Measurements from ENCODE around the gene TPSD1.
"Not testable (repeated sequence)": the region's sequence is repeated elsewhere in the genome, so short reads cannot be mapped to it uniquely, and the experiment has no call there.

The TPSD1 gene

DNA sequence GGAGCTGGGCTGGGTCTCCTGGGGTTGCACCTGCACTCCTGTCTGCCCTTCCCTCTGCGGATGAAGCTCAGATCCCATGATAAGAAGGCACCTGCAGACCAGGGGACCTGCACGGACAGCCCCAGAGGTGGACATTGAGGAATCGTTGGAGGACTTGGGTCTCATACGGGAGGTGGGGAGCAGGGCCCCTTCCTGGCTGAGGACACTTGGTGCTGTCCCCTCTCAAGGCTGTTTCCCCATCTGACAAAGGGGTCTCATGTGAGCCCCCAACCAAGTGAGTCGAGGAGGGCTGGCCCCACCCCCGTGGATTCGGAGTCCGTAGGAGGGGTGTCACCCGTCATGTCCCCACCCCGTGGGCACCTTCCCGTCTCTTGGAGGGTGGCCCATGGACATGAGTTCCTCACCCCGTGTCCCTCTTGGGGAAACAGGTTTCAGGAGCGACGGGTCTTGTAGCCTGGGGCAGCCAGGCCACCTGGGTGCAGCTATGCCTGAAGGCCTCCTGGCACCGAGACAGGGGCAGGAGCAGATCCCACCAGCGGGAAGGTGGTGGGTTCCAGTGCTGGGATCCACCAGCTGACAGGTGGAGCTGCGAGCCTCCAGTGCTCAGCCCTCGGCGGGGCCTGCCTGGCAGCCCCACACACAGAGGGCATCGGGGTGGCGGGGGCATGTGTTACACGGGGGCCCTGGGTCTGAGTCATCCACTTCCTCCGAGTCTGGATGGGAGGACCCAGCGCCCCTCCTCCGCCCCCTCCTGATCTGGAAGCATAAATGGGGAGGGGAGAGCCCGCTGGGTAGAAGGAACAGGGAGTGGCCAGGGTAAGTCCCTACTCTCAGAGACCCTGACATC, at the start of gene TPSD1:
TSS of gene TPSD1 (plus strand) at position 794 of the 847 bp plus-strand sequence. CDS start 212 bp downstream, outside the sequence.
- DNase-seq = not testable (repeated sequence)

DNA sequence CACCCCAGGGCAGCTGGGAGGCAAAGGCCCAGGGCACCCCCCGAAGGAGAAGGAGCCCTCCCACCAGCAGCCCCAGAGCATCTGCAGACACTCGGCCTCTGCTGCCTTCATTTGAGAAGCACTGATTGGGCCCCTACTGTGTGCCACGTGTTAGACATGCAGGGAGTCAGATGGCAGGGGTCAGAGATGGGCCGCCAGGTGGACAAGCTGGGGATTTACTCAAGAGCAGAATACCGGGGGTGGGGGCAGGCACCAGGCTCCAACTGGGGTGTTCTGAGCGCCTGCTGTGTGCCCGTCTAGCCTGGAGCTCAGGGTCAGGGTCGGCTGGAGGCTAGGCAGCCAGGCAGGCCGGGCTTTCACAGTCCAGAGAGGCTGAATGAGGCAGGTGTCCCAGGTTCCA, 49.5 kb upstream of the TPSD1 start:
- no peak for DNase-seq

DNA sequence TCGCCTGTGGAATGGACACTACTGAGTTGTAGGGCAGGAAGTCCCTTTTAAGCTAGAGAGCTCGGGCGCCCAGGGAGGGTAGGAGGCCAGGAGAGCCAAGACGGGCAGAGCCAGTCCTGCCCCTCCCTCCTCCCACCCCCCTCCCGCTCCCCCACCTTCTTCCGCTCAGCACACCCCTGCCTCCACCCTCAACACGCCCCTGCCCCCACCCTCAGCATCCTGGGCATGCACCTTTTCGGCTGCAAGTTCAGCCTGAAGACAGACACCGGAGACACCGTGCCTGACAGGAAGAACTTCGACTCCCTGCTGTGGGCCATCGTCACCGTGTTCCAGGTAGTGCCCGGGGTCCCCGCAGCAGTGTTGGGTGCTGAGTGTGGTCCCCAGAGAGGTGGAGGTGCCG, 49.1 kb upstream of the TPSD1 start:
- DNase-seq = no peak

DNA sequence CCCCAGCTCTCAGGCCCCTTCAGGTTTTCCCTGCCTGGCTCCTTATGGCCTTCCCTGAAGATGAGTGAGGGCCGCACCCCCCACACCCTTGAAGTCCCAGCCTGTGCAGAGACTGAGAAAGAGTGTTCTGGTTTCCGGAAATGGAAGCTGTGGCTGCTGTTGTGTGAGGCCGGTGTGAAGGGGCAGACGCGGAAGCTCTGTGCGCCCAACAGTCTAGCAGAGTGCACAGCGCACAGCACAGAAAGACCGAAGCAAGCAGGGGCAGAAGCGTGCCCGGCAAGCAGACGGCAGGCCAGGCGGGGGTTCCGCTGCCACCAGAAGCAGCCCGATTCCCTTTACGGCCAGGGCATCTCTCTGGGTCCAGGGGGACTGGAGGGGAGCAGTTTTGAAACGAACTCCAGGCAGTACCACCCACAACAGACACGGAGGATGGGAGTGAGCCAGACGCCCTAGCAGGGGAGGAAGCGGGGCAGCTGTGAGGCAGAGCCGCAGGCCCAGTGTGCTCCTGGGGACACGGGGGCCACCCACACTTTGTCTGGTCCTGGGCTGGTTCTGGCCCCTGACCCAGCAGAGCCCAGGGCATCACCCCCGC, 47.5 kb upstream of the TPSD1 start:
- DNase-seq = no peak

DNA sequence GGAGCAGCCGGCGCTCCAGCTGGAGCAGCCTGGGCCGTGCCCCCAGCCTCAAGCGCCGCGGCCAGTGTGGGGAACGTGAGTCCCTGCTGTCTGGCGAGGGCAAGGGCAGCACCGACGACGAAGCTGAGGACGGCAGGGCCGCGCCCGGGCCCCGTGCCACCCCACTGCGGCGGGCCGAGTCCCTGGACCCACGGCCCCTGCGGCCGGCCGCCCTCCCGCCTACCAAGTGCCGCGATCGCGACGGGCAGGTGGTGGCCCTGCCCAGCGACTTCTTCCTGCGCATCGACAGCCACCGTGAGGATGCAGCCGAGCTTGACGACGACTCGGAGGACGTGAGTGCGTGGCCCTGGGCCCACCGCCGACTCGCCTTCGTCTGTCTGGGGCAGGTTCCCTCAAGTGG, 46.8 kb upstream of the TPSD1 start:
- no peak for DNase-seq

DNA sequence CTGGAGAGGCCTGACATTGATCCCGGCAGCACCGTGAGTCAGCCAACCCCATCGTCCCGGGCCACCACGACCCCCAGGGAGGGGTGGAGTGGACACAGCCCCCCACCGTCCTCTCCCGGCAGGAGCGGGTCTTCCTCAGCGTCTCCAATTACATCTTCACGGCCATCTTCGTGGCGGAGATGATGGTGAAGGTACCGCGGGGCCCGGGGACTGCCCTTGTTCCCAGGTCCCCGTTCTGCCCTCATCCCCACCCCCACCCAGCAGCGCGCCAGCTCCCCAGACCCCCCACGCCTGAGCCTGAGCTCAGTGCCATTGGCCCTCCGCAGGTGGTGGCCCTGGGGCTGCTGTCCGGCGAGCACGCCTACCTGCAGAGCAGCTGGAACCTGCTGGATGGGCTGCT, 45.4 kb upstream of the TPSD1 start:
- DNase-seq = no peak

DNA sequence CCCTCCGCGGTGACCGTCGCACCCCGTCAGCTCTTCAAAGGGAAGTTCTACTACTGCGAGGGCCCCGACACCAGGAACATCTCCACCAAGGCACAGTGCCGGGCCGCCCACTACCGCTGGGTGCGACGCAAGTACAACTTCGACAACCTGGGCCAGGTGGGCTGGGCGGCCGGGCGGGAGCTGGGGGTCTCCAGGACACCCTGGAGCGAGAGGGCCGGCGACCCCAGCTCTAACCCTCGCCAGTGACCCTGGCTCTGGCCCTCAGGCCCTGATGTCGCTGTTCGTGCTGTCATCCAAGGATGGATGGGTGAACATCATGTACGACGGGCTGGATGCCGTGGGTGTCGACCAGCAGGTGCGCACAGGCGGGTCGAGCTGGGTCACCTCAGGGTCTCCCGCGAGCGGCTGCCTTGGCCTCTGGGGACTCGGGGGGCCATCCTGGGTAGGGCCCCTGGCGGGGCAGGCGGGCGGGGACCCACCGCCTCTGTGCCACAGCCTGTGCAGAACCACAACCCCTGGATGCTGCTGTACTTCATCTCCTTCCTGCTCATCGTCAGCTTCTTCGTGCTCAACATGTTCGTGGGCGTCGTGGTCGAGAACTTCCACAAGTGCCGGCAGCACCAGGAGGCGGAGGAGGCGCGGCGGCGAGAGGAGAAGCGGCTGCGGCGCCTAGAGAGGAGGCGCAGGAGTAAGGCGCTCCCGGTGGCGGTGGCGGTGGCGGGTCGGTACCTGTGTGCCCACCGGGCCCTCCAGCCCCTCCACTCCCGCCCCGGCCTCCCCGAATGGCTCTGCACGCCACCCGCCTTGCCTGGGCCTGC, 44.2 kb upstream of the TPSD1 start:
- DNase-seq = no peak

DNA sequence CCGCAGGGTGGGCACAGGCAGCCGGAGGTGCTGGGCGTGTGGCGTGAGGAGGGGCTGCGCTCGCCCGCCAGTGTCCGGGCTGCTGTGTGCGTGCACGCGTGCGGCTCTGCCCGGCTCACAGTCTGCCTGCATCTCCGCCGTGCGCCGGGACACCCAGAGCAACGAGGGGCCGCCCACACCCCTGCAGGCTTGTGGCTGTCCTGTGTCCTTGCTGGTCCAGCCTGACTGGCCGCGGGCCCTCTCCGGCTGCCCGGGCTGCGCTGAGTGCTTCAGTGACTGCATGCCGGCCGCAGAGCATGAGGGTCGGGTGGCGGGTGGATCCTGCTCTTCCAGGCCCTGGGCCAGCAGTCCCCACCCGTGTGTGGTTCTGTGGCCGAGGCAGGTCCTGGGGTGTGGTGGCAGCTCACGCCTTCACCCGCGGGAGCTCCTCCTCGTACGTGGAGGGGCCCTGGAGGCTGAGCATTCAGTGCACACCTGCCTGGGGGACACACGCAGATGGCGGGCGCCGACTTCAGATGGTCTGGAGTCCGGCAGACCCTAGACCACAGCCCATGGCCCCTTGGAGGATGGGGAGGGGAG, 43.2 kb upstream of the TPSD1 start:
- no peak for DNase-seq

DNA sequence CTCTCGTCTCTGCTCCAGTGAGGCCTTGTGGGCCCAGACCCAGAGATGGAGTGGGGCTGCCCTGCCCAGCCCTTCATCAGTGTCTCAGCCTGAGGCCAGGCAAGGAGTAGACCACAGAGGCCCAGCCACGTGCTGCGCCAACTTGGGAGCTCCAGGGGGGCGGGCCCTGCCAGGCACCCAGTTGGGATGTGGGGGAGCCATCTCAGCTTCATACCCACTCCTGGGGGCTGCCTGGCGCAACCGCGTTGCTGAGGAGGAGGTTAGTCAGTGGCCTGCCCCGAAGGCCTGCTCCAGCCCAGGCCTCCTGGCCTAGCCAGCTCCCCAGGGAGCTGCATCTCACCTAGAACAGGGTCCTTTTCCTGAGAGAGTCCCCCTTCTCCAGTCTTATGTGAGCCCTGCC, 42.6 kb upstream of the TPSD1 start:
- DNase-seq = no peak

DNA sequence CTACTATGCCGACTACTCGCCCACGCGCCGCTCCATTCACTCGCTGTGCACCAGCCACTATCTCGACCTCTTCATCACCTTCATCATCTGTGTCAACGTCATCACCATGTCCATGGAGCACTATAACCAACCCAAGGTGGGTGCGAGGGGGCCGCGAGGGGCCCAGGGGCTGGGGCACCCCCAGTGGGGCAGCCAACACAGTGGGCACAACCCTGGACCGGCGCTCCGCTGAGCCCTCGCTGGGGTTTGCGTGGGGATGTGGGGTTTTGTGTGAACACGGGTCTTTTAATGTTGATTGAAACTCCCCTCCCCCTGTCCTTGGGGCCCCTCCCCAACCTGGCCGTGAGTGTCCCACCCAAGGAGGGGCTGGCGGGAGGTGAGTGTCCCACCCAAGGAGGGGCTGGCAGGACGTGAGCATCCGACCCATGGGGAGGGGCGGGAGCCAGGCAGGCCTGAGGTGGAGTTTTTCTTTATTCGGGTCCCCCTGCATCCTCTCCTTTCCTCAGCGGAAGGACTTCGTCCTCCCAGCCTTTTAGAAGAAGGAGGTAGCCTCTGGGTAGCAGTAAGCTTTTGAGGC, 42.0 kb upstream of the TPSD1 start:
- no peak for DNase-seq

DNA sequence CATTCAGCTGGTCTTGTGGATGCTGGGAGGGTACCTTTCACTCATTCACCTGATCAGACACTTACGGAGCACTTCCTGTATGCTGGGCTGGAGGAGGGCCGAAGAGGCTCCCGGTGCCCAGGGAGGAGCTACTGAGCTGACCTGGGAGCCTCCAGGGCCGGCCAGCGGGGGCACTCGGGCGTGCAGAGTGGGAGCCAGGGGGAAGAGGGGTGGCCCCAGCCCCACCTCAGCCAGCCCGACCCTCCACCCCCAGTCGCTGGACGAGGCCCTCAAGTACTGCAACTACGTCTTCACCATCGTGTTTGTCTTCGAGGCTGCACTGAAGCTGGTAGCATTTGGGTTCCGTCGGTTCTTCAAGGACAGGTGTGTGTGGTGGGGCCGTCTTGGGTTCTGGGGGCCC, 41.1 kb upstream of the TPSD1 start:
- DNase-seq = no peak

DNA sequence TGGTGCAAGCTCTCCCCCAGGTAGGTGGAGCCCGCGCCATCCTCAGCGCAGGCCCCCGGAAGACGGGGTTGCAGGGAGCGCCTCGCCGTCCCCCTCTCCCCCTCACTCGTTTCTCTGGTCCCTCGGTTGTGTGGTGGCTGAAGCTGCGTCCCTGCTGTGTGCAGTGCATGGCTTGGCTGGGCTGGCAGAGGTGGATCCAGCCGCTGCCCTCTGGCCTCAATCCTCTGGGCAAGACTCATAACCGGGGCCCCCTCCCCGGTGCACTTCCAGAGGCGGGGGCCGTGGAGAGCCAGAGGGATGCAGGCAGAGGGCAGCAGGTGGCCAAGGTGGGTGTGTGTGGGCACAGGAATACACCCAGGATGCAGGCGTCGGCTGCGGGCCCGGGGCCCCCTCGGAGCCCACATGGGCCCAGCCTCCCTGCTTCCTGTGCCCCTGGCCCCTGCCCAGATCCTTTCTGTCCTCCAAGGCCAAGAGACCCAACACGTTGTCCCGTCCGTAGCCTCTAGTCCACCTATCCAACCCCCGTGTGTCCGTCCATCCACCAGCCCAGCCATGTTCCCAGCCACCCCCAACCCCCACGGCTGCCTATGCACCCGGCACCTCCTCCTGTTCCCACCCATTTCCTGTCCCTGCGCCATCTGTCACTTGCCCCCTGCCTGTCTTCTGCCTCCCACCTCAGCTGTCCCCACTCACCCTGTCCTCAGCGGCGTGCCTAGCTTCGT, 40.1 kb upstream of the TPSD1 start:
- DNase-seq = no peak

DNA sequence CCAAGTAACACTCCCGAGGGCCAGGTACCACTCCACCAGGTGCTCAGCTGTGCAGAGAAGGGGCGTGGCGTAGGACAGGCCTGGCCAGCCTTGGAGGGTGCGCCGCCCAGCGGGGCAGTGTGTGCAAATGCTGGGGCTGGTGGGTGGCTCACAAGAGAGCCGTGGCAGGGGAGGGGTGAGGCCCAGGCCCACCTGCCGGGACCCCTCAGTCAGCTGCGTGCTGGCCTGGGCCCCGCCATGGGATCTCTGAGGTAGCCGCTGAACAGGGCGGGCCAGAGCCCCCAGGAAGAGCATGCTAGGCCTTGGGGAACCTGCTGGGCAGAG, 39.6 kb upstream of the TPSD1 start:
- DNase-seq = no peak

DNA sequence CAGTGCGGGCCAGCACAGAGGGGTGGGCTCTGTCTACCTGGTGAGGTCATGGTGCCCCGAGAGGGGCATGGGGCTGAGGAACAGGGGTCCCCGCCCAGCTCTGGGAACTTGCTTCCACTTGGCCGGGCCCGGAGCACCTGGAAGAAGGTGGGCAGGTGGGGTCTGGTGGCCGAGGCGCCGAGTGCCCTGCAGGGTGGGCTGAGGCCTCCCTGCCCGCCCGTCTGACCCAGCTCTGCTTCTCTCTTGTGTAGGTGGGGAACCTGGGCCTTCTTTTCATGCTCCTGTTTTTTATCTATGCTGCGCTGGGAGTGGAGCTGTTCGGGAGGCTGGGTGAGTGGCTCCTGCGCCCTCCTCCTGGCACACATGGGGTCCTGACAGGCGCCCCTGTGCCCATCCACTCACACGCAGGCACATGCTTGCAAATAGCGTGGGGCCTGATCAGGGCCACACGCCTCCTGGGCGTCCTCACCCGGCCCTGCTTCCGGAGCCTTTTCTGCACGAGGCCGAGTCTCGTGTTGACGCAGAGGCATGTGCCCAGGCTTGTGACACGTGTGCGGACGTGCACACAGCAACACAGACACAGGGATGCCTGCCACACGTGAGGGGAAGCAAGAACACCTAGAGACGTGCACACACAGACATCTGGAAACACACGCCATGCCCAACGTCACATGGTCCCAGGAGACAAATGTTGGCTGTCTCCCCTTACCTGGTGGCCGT, 39.0 kb upstream of the TPSD1 start:
- DNase-seq = no peak

DNA sequence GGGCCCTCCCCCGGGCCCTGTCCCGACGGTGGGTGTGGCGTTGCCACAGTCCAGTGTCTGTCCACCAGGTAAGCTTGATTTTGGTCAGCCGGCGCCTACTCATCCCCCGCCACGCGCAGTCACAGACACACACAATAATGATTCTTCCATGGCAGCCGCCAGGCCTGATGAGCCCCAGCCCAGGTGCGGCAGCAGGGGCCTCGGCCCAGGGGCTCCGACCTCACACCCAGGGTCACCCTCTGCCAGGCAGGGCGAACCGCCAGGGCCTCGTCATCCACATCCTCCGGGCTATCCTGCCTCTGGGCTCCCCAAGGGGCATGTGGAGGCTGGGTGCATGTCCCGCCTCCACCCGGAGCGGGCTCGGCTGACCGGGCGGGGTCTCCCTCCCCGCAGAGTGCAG, 38.3 kb upstream of the TPSD1 start:
- DNase-seq = no peak

DNA sequence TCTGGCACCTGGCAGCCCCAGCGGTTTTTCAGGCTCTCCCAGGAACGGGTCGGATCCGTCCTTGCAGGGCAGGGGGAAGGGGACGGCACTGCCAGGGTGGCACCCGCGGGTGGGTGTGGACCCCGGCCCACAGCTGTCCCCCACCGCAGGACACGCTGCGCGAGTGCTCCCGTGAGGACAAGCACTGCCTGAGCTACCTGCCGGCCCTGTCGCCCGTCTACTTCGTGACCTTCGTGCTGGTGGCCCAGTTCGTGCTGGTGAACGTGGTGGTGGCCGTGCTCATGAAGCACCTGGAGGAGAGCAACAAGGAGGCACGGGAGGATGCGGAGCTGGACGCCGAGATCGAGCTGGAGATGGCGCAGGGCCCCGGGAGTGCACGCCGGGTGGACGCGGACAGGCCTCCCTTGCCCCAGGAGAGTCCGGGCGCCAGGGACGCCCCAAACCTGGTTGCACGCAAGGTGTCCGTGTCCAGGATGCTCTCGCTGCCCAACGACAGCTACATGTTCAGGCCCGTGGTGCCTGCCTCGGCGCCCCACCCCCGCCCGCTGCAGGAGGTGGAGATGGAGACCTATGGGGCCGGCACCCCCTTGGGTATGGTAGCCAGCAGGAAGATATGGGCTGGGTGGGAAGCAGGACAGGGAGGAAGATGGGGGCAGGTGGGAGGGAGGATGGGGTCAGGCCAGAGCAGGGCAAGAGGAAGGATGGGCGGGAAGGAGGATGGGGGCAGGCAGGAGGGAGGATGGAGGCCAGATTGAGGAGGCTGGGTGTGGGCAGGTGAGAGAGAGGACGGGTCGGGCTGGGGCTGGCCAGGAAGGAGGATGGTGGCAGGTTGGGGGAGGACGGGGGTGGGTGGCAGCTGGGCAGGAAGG, 37.6 kb upstream of the TPSD1 start:
- no peak for DNase-seq

DNA sequence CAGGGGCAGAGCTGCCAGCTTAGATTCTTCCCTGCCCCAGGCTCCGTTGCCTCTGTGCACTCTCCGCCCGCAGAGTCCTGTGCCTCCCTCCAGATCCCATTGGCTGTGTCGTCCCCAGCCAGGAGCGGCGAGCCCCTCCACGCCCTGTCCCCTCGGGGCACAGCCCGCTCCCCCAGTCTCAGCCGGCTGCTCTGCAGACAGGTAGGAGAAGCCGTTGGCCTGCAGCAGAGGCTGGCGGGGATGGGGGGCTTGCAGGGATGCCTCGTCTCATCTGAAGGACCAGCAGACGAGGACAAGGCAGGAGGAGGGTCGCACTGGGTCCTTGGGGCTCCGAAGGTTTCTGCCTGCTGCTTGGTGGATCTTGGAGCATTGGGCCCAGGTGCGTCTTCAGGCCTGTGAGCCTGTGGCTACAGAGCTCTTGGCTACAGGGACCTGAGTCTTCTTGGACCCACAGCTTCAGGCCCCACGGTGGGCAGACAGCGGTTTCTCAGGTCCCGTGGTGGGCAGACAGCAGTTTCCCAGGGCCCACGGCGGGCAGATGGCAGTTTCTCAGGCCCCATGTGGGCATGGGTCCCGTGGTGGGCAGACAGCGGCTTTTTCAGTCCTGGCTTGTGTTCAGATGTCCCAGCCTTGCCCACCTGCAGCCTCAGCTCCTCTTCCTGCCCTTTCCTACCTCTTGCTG, 36.8 kb upstream of the TPSD1 start:
- no peak for DNase-seq

DNA sequence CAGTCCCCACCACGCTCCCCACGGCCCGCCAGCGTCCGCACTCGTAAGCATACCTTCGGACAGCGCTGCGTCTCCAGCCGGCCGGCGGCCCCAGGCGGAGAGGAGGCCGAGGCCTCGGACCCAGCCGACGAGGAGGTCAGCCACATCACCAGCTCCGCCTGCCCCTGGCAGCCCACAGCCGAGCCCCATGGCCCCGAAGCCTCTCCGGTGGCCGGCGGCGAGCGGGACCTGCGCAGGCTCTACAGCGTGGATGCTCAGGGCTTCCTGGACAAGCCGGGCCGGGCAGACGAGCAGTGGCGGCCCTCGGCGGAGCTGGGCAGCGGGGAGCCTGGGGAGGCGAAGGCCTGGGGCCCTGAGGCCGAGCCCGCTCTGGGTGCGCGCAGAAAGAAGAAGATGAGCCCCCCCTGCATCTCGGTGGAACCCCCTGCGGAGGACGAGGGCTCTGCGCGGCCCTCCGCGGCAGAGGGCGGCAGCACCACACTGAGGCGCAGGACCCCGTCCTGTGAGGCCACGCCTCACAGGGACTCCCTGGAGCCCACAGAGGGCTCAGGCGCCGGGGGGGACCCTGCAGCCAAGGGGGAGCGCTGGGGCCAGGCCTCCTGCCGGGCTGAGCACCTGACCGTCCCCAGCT, 35.7 kb upstream of the TPSD1 start:
- DNase-seq = no peak

DNA sequence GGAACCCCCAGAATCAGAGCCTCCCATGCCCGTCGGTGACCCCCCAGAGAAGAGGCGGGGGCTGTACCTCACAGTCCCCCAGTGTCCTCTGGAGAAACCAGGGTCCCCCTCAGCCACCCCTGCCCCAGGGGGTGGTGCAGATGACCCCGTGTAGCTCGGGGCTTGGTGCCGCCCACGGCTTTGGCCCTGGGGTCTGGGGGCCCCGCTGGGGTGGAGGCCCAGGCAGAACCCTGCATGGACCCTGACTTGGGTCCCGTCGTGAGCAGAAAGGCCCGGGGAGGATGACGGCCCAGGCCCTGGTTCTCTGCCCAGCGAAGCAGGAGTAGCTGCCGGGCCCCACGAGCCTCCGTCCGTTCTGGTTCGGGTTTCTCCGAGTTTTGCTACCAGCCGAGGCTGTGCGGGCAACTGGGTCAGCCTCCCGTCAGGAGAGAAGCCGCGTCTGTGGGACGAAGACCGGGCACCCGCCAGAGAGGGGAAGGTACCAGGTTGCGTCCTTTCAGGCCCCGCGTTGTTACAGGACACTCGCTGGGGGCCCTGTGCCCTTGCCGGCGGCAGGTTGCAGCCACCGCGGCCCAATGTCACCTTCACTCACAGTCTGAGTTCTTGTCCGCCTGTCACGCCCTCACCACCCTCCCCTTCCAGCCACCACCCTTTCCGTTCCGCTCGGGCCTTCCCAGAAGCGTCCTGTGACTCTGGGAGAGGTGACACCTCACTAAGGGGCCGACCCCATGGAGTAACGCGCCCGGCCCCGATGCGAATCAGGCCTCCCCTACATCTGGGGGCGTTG, 34.8 kb upstream of the TPSD1 start:
- DNase-seq = no peak

All from activated CD4-positive, alpha-beta T cell treated with anti-CD3 and anti-CD28 coated beads for 4 hours (primary cell).